GM19372 (cell line): ENCODE results near the gene CSPG5.

Source experiments
- ATAC-seq: cut with Tn5 transposase; IDR thresholded peaks from one replicate; pipeline ENCODE4 v1.9.1; 2021; ENCODE audit warnings: mild to moderate bottlenecking, low read depth, moderate library complexity; ENCODE audit not compliant: unreplicated experiment

The CSPG5 gene

GRCh38 chr3:47578691-47579632 lies at the start of gene CSPG5:
Gene CSPG5 (minus strand): TSS chr3:47578865. CDS start chr3:47578693, 172 bp downstream.
- no peak for ATAC-seq

GRCh38 chr3:47628426-47628825 lies 49.8 kb upstream of the CSPG5 start:
- ATAC-seq = no peak

GRCh38 chr3:47622671-47623461 lies 44.2 kb upstream of the CSPG5 start:
- no peak for ATAC-seq

GRCh38 chr3:47617086-47618010 lies 38.7 kb upstream of the CSPG5 start:
- ATAC-seq = no peak

GRCh38 chr3:47614788-47615187 lies 36.1 kb upstream of the CSPG5 start:
- no peak for ATAC-seq

- ATAC-seq = no peak
Observed at GRCh38 chr3:47613722-47614121, 35.1 kb upstream of the CSPG5 start.

GRCh38 chr3:47612879-47613278 lies 34.2 kb upstream of the CSPG5 start:
- ATAC-seq = no peak

GRCh38 chr3:47612178-47612577 lies 33.5 kb upstream of the CSPG5 start:
- no peak for ATAC-seq

- ATAC-seq = no peak
Observed at GRCh38 chr3:47611576-47611975, 32.9 kb upstream of the CSPG5 start.

- no peak for ATAC-seq
Observed at GRCh38 chr3:47610583-47610982, 31.9 kb upstream of the CSPG5 start.

GRCh38 chr3:47607335-47607734 lies 28.7 kb upstream of the CSPG5 start:
- ATAC-seq = no peak

- no peak for ATAC-seq
Observed at GRCh38 chr3:47606165-47606564, 27.5 kb upstream of the CSPG5 start.

GRCh38 chr3:47605652-47606051 lies 27.0 kb upstream of the CSPG5 start:
- no peak for ATAC-seq

- no peak for ATAC-seq
Observed at GRCh38 chr3:47604145-47604544, 25.5 kb upstream of the CSPG5 start.

- ATAC-seq = no peak
Observed at GRCh38 chr3:47603332-47603731, 24.7 kb upstream of the CSPG5 start.

- no peak for ATAC-seq
Observed at GRCh38 chr3:47601281-47601680, 22.6 kb upstream of the CSPG5 start.

GRCh38 chr3:47594792-47595191 lies 16.1 kb upstream of the CSPG5 start:
- no peak for ATAC-seq

GRCh38 chr3:47592066-47592795 lies 13.6 kb upstream of the CSPG5 start:
- no peak for ATAC-seq

GRCh38 chr3:47590216-47590615 lies 11.6 kb upstream of the CSPG5 start:
- no peak for ATAC-seq

GRCh38 chr3:47588587-47588986 lies 9.9 kb upstream of the CSPG5 start:
- no peak for ATAC-seq
